Osteocyte (in vitro differentiated cells): ENCODE measurements around the gene CLIC4. TPM values are rescaled to one million over a fixed set of nuclear protein-coding genes. Genes with fewer than 3 reads are reported as not detected.
"Not testable (repeated sequence)": the region's sequence is repeated elsewhere in the genome, so short reads cannot be mapped to it uniquely, and the experiment has no call there.

Experiments used
- DNase-seq: peaks from one replicate; pipeline ENCODE4 v3.0.0; 2021; ENCODE audit warnings: mixed read lengths; ENCODE audit not compliant: unreplicated experiment; ENCODE audit errors: extremely low spot score
- H3K27ac Mint-ChIP-seq: one replicate; pipeline ENCODE4 v1.8.0; 2021; ENCODE audit warnings: mild to moderate bottlenecking, mixed read lengths; ENCODE audit not compliant: unreplicated experiment
- H3K27me3 Mint-ChIP-seq: one replicate; pipeline ENCODE4 v1.8.0; 2021; ENCODE audit warnings: mixed read lengths; ENCODE audit not compliant: unreplicated experiment
- H3K36me3 Mint-ChIP-seq: one replicate; pipeline ENCODE4 v1.8.0; 2021; ENCODE audit warnings: mixed read lengths; ENCODE audit not compliant: unreplicated experiment
- H3K4me1 Mint-ChIP-seq: one replicate; pipeline ENCODE4 v1.8.0; 2021; ENCODE audit warnings: mixed read lengths; ENCODE audit not compliant: unreplicated experiment
- H3K4me3 Mint-ChIP-seq: one replicate; pipeline ENCODE4 v1.8.0; 2021; ENCODE audit warnings: mild to moderate bottlenecking, moderate library complexity, mixed read lengths; ENCODE audit not compliant: unreplicated experiment
- H3K9me3 Mint-ChIP-seq: one replicate; pipeline ENCODE4 v1.8.0; 2021; ENCODE audit warnings: mixed read lengths; ENCODE audit not compliant: unreplicated experiment
- total RNA-seq: library from RNA; stranded (reverse); gene quantifications from 2 replicates; pipeline ENCODE4 v1.2.1, GENCODE V29; 2021
- TF ChIP-seq, protein P1 (sequence below): fragments of 200-600 bp; sonication (generic); IDR thresholded peaks from 2 replicates; pipeline ENCODE4 v1.5.0; 2021; ENCODE audit warnings: antibody characterized with exemption, mild to moderate bottlenecking, moderate library complexity

Gene CLIC4
- total RNA-seq, 1 donor from 2014 or later = 370 TPM

DNA sequence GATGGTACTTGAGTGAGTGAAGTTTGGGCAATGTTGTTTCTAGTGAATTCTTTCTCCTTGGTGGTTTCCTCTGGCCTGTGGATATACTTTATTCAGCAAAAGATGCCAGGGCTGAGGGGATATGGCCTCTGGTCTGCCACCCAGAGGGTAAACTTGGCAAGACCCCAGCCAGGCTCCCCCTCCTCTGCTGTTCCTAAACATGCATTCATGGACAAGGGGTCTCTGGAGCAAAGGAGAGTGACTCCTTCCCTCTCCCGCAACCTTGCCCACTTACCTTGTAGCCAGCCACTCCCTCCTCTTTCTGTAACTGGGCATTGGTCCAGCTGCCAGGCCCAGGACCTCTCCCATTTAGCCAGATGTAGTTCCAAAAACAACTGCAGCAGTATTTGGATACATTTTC lies 141.0 kb downstream of the CLIC4 start:
- H3K9me3 Mint-ChIP-seq = peaks cover 27% of the 10 kb centered on the region
- H3K27me3 Mint-ChIP-seq = peaks cover 50% of the 10 kb centered on the region

DNA sequence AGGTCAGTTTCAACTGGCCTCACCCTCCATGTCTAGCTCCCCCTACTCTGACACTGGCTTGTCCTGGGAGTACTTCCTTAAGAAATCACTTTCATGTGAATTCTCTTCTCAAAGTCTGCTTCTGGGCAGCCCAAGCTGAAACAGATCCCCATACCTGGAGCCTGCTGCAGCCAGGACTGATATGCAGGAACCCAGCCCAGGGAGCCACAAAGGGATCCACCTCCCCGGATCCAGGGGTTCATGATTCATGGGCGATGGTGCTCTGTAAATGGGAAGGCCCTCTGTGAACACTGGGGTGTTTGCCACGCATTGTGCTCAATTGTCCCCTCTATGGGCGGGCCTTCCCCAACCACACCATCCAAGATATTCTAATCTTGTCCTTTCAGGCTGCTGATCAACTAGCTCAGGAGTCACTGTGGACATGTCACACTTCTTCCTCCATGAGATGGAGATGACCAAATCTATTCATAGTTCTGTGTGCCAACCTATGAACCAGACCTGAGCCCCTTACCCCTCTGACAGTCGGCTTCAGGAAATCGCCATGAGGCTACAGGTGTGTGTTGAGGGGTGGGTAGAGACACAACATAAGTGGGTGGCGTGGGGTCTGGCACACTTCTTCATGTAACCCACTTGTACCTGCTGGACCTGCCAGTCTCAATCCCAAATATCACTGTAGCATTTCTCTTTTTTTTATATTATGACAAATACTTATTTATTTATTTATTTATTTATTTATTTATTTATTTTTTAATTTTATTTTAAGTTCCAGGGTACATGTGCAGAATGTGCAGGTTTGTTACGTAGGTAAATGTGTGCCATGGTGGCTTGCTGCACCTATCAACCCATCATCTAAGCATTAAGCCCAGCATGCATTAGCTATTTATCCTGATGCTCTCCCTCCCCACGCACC lies 143.1 kb downstream of the CLIC4 start:
- TF ChIP-seq, protein P1, sequence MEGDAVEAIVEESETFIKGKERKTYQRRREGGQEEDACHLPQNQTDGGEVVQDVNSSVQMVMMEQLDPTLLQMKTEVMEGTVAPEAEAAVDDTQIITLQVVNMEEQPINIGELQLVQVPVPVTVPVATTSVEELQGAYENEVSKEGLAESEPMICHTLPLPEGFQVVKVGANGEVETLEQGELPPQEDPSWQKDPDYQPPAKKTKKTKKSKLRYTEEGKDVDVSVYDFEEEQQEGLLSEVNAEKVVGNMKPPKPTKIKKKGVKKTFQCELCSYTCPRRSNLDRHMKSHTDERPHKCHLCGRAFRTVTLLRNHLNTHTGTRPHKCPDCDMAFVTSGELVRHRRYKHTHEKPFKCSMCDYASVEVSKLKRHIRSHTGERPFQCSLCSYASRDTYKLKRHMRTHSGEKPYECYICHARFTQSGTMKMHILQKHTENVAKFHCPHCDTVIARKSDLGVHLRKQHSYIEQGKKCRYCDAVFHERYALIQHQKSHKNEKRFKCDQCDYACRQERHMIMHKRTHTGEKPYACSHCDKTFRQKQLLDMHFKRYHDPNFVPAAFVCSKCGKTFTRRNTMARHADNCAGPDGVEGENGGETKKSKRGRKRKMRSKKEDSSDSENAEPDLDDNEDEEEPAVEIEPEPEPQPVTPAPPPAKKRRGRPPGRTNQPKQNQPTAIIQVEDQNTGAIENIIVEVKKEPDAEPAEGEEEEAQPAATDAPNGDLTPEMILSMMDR = no peak
- peaks cover 39% of the 10 kb centered on the region for H3K27me3 Mint-ChIP-seq
- no peak overlapping the region for H3K27ac Mint-ChIP-seq
- H3K9me3 Mint-ChIP-seq = peaks cover 23% of the 10 kb centered on the region
- no peak for DNase-seq
- H3K4me1 Mint-ChIP-seq = no peaks in the 10 kb centered on the region
- peaks cover 4% of the 10 kb centered on the region for H3K36me3 Mint-ChIP-seq
- H3K4me3 Mint-ChIP-seq = no peak overlapping the region

More for the DNA sequence above, 141.0 kb downstream of the CLIC4 start:
- Mint-ChIP-seq H3K4me1 (no peaks in the 10 kb centered on the region), H3K4me3 (no peak overlapping the region), H3K36me3 (peaks cover 4% of the 10 kb centered on the region), H3K27ac (no peak overlapping the region)
- peak; percentile 65 for DNase-seq
- TF ChIP-seq, protein P1 = no peak

DNA sequence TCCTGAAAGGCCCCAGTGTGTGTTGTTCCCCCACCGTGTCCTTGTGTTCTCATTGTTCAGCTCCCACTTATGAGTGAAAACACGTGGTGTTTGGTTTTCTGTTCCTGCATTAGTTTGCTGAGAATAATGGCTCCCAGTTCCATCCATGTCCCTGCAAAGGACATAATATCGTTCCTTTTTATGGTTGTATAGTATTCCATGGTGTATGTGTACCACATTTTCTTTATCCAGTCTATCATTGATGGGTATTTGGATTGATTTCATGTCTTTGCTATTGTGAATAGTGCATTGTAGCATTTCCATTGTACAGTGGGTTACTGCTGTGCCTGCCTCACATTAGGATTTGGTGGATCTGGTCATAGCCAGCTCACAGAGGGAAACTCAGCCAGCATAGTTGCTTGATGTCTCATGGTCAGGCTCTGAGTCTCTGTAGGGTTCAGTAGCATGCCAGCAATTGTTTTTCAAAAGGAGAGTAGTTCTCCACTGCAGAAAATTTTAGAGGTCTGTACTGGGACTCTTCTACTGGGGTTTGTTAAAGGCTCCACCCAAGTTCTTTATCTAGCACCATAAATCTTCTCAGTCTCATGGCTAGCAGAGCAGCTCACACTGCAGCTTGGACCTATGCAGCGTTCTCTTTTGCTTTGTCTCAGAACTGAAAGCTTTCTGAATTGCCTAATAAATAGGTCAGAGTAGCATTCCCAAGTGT lies 143.9 kb downstream of the CLIC4 start:
- peaks cover 15% of the 10 kb centered on the region for H3K9me3 Mint-ChIP-seq
- H3K27ac Mint-ChIP-seq = no peak overlapping the region
- H3K4me1 Mint-ChIP-seq = no peaks in the 10 kb centered on the region

DNA sequence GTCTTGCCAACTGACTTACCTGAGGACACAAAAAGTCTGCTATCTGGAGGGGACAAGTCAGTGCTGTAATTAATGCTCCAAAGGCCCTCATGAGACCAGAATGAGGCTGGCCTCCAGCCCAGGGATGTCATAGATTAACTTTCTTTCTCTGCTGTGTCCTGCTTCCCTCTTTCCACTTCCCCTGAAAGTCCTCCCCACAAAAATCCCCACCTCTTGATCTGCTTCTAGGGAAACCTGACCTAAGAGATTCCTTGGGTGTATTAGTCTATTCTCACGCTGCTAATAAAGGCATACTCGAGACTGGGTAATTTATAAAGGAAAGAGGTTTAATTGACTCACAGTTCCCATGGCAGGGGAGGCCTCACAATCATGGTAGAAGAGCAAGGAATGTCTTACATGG lies 145.6 kb downstream of the CLIC4 start:
- Mint-ChIP-seq H3K27ac (no peak overlapping the region), H3K27me3 (peaks cover 20% of the 10 kb centered on the region), H3K9me3 (peaks cover 5% of the 10 kb centered on the region), H3K4me3 (no peak overlapping the region), H3K36me3 (peaks cover 3% of the 10 kb centered on the region), H3K4me1 (no peaks in the 10 kb centered on the region)
- no peak for DNase-seq
- TF ChIP-seq, protein P1 = no peak

More for the DNA sequence above, 143.9 kb downstream of the CLIC4 start:
- H3K27me3 Mint-ChIP-seq = peaks cover 31% of the 10 kb centered on the region
- no peak for DNase-seq
- no peak overlapping the region for H3K4me3 Mint-ChIP-seq
- H3K36me3 Mint-ChIP-seq = peaks cover 3% of the 10 kb centered on the region
- TF ChIP-seq, protein P1 = no peak

DNA sequence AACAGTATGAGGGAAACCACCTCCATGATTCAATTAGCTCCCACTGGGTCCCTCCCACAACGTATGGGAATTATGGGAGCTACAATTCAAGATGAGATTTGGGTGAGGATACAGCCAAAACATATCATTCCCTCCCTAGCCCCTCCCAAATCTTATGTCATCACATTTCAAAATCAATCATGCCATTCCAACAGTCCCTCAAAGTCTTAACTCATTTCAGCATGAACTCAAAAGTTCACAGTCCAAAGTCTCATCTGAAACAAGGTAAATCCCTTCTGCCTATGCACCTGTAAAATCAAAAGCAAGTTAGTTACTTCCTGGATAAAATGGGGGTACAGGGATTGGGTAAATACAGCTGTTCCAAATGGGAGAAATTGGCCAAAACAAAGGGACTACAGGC lies 146.1 kb downstream of the CLIC4 start:
- H3K4me3 Mint-ChIP-seq, H3K27ac Mint-ChIP-seq, H3K4me1 Mint-ChIP-seq, H3K36me3 Mint-ChIP-seq, DNase-seq, H3K9me3 Mint-ChIP-seq: not testable (repeated sequence)
- peaks cover 23% of the 10 kb centered on the region for H3K27me3 Mint-ChIP-seq
